DND-41 (cell line): Measurements from ENCODE around the gene EXOC3.

ENCODE experiments used
- ATAC-seq: fragments of 200-7000 bp; cut with Tn5 transposase; 3 replicates; pipeline ENCODE4 v1.9.1; 2021; ENCODE audit warnings: low read depth; ENCODE audit not compliant: insufficient read depth
- DNase-seq: peaks from one replicate; pipeline ENCODE4 v3.0.0-alpha.2; 2020
- H2AFZ ChIP-seq: 2 replicates; pipeline ENCODE4 v1.6.0; 2012; ENCODE audit warnings: low read depth, low read length
- H3K27ac ChIP-seq: 2 replicates; pipeline ENCODE4 v1.5.1; 2012; ENCODE audit warnings: low read length, inconsistent platforms
- H3K27me3 ChIP-seq: fragments of 200-600 bp; sonication (generic); 2 replicates; pipeline ENCODE4 v1.6.0; 2012; ENCODE audit warnings: low read length, mild to moderate bottlenecking, inconsistent platforms; ENCODE audit not compliant: insufficient read depth, poor library complexity
- H3K36me3 ChIP-seq: 2 replicates; pipeline ENCODE4 v1.5.1; 2012; ENCODE audit warnings: low read length, inconsistent platforms; ENCODE audit not compliant: insufficient read depth
- H3K4me1 ChIP-seq: 2 replicates; pipeline ENCODE4 v1.5.1; 2012; ENCODE audit warnings: mild to moderate bottlenecking, low read length; ENCODE audit not compliant: insufficient read depth
- H3K4me2 ChIP-seq: 2 replicates; pipeline ENCODE4 v1.6.0; 2012; ENCODE audit warnings: mild to moderate bottlenecking, moderate library complexity, low read length, inconsistent platforms; ENCODE audit not compliant: insufficient read depth
- H3K4me3 ChIP-seq, 2 experiments: fragments of 200-600 bp in 1 of 2; shearing (Covaris generic) in 1 of 2; 2 replicates each; pipeline ENCODE4 v1.5.1; 2012 to 2016; ENCODE audit warnings: inconsistent platforms in 2 of 2, low read length in 2 of 2, mild to moderate bottlenecking in 2 of 2, low read depth in 1 of 2, moderate library complexity in 1 of 2
- H3K79me2 ChIP-seq: 2 replicates; pipeline ENCODE4 v1.6.0; 2012; ENCODE audit warnings: low read length, inconsistent platforms; ENCODE audit not compliant: insufficient read depth
- H3K9ac ChIP-seq: 2 replicates; pipeline ENCODE4 v1.6.0; 2012; ENCODE audit warnings: low read depth, mild to moderate bottlenecking, inconsistent platforms, low read length, moderate library complexity
- H3K9me3 ChIP-seq: 2 replicates; pipeline ENCODE4 v1.5.1; 2012; ENCODE audit warnings: low read length, moderate library complexity, mild to moderate bottlenecking, inconsistent platforms; ENCODE audit not compliant: insufficient read depth, severe bottlenecking
- H4K20me1 ChIP-seq: 2 replicates; pipeline ENCODE4 v1.6.0; 2012; ENCODE audit warnings: low read length; ENCODE audit not compliant: insufficient read depth
- EZH2 ChIP-seq: IDR thresholded peaks from 3 replicates; pipeline ENCODE4 v1.6.1; 2012; ENCODE audit warnings: borderline replicate concordance, low read depth, mild to moderate bottlenecking, moderate library complexity, low read length, inconsistent platforms; ENCODE audit not compliant: severe bottlenecking
- TF ChIP-seq, protein P1 (sequence below): IDR thresholded peaks from 2 replicates; pipeline ENCODE4 v1.5.1; 2012; ENCODE audit warnings: borderline replicate concordance, low read length, moderate library complexity, mild to moderate bottlenecking; ENCODE audit not compliant: poor library complexity, severe bottlenecking; ENCODE audit errors: extremely low read depth

Gene EXOC3

DNA sequence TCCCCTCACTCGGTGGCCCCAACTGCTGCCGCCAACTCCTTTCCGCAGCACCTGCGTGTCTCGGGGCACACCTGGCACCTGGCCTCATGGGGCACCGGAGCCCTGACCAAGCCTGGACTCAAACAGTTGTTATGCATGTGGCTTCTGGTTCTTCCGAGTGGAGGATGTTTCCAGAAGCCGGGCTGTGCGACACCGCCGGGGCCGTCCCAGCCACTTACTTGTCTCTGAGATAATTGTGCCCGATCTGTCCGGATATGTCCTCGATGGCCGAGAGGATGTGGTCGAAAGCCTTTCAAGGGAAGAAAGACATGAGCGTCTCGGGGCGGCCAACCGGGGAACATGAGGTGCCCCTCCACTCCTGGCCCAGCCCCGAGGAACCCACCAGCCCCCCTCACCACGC is 38.4 kb downstream of the EXOC3 start:
- Histone ChIP-seq H4K20me1 (peaks cover 16% of the 10 kb centered on the region; the same call in 1 of the 2 replicates), H3K79me2 (no peaks in the 10 kb centered on the region), H2AFZ (no peak overlapping the region), H3K27me3 (no peaks in the 10 kb centered on the region), H3K27ac (no peak overlapping the region), H3K4me2 (no peak overlapping the region), H3K9ac (no peak overlapping the region), H3K9me3 (no peaks in the 10 kb centered on the region), H3K4me3 (no peak overlapping the region), H3K4me1 (no peaks in the 10 kb centered on the region), H3K36me3 (no peaks in the 10 kb centered on the region; the same call in 1 of the 2 replicates)
- no peak for DNase-seq
- TF ChIP-seq EZH2, result no peak
- TF ChIP-seq, protein P1, sequence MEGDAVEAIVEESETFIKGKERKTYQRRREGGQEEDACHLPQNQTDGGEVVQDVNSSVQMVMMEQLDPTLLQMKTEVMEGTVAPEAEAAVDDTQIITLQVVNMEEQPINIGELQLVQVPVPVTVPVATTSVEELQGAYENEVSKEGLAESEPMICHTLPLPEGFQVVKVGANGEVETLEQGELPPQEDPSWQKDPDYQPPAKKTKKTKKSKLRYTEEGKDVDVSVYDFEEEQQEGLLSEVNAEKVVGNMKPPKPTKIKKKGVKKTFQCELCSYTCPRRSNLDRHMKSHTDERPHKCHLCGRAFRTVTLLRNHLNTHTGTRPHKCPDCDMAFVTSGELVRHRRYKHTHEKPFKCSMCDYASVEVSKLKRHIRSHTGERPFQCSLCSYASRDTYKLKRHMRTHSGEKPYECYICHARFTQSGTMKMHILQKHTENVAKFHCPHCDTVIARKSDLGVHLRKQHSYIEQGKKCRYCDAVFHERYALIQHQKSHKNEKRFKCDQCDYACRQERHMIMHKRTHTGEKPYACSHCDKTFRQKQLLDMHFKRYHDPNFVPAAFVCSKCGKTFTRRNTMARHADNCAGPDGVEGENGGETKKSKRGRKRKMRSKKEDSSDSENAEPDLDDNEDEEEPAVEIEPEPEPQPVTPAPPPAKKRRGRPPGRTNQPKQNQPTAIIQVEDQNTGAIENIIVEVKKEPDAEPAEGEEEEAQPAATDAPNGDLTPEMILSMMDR, result no peak
- no peak for ATAC-seq

DNA sequence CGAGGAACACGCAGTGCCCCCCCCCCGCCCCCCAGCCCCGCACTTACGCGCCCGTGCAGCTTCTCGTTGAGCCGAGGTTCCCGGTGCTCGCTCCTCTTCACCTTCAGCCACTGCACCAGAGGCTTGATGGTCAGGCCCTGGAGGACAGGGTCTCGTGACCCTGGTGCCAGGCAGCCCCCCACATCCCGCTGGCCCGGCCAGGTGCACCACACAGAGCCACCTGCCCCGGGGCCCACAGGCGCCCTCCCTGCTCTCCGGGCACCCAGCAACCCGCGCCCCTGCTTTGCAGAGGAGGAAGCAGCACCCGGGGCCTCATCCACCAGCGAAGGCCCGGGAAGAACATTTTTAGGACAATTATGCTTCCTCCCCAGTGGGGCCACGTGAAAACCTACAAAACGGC is 39.0 kb downstream of the EXOC3 start:
- Histone ChIP-seq H3K36me3 (no peaks in the 10 kb centered on the region), H3K9ac (no peak overlapping the region), H3K4me3 (no peak overlapping the region), H3K79me2 (no peaks in the 10 kb centered on the region), H2AFZ (no peak overlapping the region), H3K27ac (no peak overlapping the region), H3K4me2 (no peak overlapping the region), H3K9me3 (no peaks in the 10 kb centered on the region), H4K20me1 (peaks cover 11% of the 10 kb centered on the region; the same call in 1 of the 2 replicates), H3K4me1 (no peaks in the 10 kb centered on the region), H3K27me3 (no peaks in the 10 kb centered on the region)
- DNase-seq (no peak), ATAC-seq (no peak)
- TF ChIP-seq EZH2, result no peak
- TF ChIP-seq, protein P1, result no peak

DNA sequence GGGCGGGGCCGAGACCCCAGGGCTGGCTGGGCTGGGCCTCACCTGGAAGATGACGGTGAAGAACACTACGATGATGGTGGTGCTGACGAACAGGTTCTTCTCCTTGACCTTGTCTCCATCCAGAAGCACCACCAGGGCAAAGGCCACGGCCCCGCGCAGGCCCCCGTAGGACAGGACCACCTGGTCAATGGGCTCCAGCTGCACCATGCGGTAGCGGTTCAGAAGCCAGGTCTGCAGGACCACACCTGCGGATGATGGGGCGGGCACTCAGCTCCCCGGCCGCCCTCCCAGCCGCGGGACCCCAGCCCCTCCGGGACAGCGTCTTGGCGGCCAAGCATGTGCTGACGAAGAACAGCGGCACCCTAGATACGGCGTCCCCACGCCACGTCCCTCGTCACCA is 39.5 kb downstream of the EXOC3 start:
- ATAC-seq (no peak), DNase-seq (no peak)
- Histone ChIP-seq H3K4me1 (no peaks in the 10 kb centered on the region), H3K36me3 (no peaks in the 10 kb centered on the region), H3K9me3 (no peaks in the 10 kb centered on the region), H3K27ac (no peak overlapping the region), H4K20me1 (peaks cover 6% of the 10 kb centered on the region; the same call in 1 of the 2 replicates), H2AFZ (no peak overlapping the region), H3K9ac (no peak overlapping the region), H3K4me3 (no peak overlapping the region), H3K79me2 (no peaks in the 10 kb centered on the region), H3K4me2 (no peak overlapping the region), H3K27me3 (no peaks in the 10 kb centered on the region)
- TF ChIP-seq, protein P1, result no peak
- no peak for TF ChIP-seq EZH2

DNA sequence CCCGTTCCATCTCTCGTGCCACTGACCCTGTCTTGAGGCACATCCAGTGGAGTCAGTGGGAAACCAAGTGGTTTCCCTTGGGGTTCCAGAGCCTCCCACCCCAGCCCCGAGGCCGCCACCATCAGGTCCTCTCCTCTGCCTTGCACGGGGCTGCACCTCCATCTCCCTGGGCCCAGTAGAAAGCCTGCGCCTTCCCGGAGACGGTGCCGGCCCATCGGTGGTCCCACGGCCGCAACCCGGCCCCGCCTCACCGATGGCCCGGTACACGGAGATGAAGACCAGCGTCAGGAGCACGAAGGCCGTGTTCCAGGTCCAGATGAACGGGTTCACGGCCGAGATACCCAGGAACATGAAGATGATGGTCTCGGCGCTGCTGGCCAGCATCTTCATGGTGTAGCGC is 40.0 kb downstream of the EXOC3 start:
- Histone ChIP-seq H3K36me3 (no peaks in the 10 kb centered on the region), H3K4me2 (no peak overlapping the region), H2AFZ (no peak overlapping the region), H3K79me2 (no peaks in the 10 kb centered on the region), H3K27me3 (no peaks in the 10 kb centered on the region), H3K27ac (no peak overlapping the region), H3K9me3 (no peaks in the 10 kb centered on the region), H3K4me3 (no peak overlapping the region), H3K4me1 (no peaks in the 10 kb centered on the region), H3K9ac (no peak overlapping the region), H4K20me1 (0 out of 2 replicates have a peak, but pooled peaks cover 2% of the 10 kb centered on the region)
- no peak for DNase-seq
- ATAC-seq, result no peak
- no peak for TF ChIP-seq EZH2
- TF ChIP-seq, protein P1, result no peak
